WTC11 (cell line): ENCODE measurements around the gene TMTC1.

Source experiments
- FOXJ3 ChIP-seq: sonication (generic); formaldehyde crosslinking; IDR thresholded peaks from 2 replicates; pipeline ENCODE4 v1.9.0; 2021; ENCODE audit warnings: missing genetic modification reagents, mild to moderate bottlenecking, borderline replicate concordance
- IRF1 ChIP-seq: sonication (generic); formaldehyde crosslinking; IDR thresholded peaks from 2 replicates; pipeline ENCODE4 v1.8.0; 2023; ENCODE audit warnings: missing genetic modification reagents
- KAT7 ChIP-seq: sonication (generic); formaldehyde crosslinking; IDR thresholded peaks from 2 replicates; pipeline ENCODE4 v1.8.1; 2023; ENCODE audit warnings: missing genetic modification reagents, mild to moderate bottlenecking, borderline replicate concordance
- TF ChIP-seq, protein P1 (sequence below): fragments of 250-450 bp; sonication (Bioruptor Pico); IDR thresholded peaks from 2 replicates; pipeline ENCODE4 v1.8.0; 2021; ENCODE audit warnings: mild to moderate bottlenecking
- TF ChIP-seq, protein P2 (sequence below): sonication (generic); formaldehyde crosslinking; IDR thresholded peaks from 2 replicates; pipeline ENCODE4 v1.8.0; 2022; ENCODE audit warnings: mild to moderate bottlenecking, missing genetic modification reagents

GRCh38 chr12:29831173-29831572 lies 47.4 kb upstream of the TMTC1 start:
- TF ChIP-seq, protein P1, sequence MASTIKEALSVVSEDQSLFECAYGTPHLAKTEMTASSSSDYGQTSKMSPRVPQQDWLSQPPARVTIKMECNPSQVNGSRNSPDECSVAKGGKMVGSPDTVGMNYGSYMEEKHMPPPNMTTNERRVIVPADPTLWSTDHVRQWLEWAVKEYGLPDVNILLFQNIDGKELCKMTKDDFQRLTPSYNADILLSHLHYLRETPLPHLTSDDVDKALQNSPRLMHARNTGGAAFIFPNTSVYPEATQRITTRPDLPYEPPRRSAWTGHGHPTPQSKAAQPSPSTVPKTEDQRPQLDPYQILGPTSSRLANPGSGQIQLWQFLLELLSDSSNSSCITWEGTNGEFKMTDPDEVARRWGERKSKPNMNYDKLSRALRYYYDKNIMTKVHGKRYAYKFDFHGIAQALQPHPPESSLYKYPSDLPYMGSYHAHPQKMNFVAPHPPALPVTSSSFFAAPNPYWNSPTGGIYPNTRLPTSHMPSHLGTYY (CRISPR knock-in tag): no peak
- TF ChIP-seq IRF1 (CRISPR knock-in tag) (no peak), KAT7 (CRISPR knock-in tag) (no peak), FOXJ3 (CRISPR knock-in tag) (no peak)
- TF ChIP-seq, protein P2, sequence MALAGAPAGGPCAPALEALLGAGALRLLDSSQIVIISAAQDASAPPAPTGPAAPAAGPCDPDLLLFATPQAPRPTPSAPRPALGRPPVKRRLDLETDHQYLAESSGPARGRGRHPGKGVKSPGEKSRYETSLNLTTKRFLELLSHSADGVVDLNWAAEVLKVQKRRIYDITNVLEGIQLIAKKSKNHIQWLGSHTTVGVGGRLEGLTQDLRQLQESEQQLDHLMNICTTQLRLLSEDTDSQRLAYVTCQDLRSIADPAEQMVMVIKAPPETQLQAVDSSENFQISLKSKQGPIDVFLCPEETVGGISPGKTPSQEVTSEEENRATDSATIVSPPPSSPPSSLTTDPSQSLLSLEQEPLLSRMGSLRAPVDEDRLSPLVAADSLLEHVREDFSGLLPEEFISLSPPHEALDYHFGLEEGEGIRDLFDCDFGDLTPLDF: no peak
